Measurements from ENCODE around the gene SYMPK.
A peak's percentile ranks its signal among the peaks of the same experiment; 100 is the strongest.

Gene SYMPK

DNA sequence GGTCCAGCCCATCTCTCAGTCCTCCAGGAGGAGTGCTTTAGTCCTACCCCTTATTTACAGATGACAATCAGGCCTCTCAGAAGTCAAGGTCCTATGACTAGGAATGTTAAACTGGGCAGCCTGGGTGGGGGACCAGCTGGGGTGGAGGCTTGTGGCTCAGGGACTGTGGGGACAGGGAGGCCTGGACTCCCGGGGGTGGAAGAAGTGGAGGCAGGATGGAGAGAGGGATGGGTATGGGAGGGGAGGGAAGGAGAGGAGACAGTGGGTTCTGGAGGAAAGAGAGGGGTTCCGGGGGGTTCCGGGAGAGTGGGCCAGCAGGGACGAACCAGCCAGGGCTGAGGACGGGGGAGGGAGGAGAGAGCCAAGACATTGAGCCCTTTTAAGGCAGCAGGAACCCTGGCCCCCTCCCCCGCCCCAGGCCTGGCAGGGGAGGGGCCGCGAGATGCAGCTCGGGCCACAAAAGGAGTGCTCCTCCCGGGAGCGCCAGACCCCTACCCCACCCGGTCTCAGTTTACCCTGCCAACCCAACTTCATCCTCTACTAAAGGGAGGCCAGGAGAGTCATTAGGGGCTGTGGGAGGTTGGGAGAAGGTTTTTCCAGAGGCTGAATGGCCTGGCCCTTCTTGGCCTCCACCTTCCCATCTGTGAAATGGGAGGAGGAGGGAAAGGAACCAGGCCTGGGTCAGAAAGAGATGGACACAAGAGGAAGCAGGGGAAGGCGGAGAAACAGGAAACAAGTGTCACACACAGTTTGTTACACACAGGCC, 82.3 kb downstream of the SYMPK start:
- DNase-seq: no peak

DNA sequence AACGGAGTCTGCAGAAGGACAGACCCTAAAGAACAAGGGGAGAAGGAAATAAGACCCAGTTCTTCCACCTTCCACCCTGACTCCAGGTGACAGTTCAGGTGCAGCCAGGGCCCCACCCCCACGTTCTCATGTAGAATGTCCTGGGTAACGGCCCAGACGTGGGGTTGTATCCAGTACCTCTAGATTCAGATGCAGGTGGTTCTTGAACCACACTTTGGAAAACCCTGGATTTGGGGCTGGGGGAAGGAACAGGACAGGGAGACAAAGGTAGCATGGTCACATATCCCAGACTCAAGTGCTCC, 82.8 kb downstream of the SYMPK start:
- DNase-seq: no peak

DNA sequence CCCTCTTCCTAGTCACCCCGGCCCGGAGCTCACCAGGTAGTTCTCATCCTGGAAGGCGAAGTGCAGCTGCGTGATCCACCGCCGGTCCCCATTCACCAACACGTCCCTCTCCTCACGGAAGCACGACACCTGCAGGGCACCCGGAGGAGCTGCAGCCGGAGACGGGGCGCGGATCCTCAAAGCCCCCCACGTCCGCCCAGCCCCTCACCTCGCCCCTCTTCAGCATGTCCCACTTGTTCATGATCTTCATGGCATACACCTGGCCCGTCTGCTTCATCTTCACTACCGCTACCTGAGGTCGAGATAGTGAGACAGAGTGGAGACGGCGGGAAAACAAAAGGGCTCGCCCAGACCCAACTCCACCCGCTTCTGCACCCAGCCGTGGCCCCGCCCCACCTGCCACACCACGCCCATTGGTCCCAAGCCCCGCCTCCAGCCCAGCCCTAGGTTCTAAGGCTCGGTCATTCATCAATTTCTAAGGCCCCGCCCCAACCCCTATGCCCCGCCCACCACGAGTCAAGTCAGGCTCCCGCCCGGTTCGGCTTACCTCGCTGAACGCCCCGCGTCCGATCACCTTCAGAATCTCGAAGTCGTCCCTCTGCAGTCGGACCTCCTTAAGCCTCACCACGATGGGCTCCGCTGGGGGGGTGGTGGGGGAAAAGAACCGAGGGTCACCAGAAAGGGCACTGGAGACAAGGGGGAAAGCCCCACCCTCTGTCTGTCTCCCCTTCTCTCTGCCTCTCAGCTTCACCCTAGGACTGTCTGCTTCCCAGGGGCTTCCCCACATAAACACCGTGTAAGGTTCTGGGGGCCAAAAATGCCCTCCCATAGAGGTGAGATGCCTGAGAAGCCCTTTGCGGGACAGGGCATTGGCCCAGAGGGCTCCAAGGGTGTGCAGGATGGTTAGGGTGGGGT, 83.5 kb downstream of the SYMPK start:
- peak; percentile 97 for DNase-seq

DNA sequence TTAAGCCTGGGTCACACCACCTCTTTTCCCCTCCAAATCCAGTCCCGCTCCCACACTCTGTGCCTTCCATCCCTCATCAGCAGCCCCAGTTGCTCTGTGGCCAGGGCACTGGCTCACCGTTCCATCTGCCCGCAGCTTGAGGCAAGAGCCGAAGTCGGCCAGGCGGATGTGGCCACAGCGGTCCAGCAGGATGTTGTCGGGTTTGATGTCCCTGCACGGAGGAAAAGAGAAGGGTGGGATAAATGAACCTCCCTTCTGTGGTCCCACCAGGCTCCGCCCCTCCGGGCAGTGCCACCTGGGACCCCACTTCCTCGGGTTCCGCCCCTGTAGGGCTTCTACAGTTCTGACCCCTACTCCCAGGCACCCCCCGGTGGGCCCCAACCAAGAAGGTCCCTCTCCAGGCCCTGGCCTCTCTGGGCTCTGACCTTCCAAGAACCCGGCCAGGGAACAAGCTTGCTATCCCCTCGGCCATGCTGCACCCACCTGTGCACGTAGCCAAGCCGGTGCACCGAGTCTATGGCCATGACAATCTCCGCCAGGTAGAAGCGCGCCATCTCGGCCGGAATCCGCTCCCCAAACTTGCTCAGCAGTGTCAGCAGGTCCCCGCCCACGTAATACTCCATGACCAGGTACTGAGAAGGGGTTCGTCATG, 84.8 kb downstream of the SYMPK start:
- no peak for DNase-seq

DNA sequence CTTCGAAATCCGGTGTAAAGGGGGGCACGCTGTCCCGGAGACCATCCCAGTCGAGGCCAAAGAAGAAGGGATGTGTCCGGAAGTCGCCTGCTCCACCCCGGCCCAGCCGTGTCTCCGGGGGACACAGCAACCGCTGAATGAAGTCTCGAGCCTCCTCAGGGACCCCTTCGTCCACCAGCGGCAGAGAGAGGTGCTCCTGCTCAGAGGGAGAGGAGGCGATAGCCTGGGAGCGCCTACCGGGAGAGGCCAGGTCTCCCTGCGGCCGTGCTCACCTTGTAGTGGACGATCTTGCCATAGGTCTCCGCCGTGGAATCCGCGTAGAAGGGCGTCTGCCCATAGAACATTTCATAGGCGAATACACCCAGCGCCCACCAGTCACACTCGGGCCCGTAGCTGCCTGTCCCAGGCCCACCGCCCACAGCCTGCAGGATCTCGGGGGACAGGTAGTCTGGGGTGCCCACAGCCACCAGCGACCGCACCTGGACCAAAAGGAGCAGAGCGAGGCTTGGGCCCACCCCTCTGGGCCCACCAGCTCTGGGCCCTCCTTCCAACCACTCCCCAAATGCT, 85.5 kb downstream of the SYMPK start:
- no peak for DNase-seq

DNA sequence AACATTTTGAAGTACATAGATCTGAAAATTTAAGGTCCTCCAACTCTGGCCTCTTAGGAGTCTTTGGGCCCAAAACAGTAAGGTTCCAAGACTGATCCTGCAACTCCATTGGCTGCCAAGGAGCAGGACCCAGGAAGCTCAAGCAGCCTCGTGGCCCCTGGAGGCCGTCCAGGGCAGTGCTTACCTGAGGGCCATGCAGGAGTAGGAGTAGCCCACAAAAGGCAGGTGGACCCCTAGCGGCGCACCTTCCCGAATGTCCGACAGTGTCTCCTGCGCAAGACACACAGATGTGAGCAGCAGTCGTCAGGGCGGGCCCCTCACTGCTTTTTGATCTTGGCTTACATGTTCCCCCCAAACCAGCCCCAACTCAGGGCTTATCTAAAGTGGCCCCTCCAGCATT, 88.2 kb downstream of the SYMPK start:
- DNase-seq: peak; percentile 84

DNA sequence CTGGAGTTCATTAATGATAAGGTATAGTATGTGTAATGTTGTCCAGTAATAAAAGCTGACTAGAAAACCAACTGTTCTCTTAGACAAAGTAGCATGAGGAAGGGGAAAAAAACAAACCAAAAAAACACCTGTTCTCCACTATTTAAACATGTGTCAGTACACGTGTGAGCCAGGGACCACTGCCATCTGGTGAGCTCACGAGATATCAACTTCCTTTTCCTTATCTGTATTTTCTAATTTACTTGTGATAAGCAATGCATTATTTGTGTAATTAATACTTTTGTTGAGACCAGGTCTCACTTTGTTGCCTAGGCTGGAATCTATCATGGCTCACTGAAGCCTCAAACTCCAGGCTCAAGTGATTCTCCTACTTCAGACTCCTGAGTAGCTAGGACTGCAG, 89.6 kb downstream of the SYMPK start:
- DNase-seq: no peak

DNA sequence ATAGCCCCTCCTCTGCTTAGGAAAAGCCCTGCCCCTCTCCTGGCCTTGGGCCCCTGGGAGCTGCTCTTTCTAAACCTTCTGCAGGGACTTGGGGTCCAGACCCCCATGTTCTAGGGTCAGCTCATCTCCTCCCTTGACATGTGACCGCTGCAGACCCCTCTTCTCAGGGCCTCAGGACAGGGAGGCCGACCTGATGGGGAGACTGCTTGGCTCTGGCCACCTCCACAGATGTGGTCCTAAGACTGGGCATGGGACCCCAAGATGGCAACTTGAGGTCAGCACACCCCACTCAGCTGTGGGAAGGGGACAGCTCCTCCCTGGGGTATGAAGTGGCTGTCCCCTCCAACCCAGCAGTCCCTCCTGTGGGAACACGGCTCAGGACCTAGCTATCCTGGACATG, 90.0 kb downstream of the SYMPK start:
- peak; percentile 43 for DNase-seq

DNA sequence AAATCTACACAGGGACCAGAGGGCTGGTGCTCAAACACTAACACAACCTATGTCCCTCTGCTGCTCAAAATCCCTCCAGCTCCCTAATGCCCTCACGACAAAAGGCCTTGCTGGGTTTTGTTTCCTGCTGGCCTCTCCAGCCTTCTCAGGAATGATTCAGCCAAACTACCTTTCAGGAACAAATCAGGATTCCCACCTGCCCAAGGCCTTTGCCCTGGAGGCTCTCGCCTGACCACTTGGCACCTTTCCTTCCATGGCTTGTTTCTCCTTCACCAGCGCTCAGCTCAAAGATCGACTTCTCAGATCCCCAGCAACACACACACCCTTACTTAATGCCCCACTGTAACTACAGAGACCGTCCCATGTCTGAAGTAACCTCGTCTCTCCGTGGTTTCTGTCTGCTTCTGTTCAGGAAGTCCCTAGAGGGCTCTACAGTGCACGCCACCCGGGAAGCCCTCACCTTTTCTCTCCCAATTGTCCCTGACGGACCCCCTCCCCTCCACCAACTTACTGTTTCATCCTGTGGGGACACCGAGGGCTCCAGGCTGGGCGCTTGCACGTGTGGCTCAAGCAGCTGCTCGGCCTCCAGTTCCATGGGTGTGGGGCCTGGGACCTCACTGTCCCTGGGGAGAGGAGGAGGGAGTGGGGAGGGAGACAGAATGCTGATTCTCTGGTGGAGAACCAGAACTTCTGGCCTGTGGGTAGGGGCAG, 90.7 kb downstream of the SYMPK start:
- DNase-seq: peak; percentile 54

DNA sequence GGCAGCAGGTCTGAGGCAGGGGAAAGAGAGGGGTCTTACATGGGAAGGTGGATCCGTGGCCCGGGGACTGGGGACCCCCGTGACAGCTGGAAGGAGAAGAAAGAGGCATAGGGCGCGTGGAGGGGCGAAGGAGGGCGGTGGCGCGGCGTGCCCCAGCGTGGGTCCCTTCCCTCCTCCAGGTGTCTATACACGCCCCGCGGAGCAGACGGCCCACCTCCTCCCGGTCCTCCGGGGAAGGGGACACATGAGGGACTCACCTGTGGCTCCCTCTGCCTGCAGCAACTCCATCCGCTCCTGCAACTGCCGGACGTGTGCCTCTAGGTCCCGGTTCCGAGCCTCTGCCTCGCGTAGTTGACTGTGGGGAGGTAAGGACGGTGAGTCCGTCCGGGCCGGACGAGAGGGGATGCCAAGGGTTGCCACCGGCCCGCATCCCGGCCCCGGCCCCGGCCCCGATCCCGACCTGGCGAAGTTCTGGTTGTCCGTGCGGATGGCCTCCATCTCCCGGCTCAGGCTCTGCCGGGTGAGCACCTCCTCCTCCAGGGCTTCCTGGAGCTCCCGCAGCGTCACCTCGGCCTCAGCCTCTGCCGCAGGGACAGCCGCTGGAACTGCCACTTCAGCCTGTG, 91.5 kb downstream of the SYMPK start:
- peak; percentile 56 for DNase-seq

DNA sequence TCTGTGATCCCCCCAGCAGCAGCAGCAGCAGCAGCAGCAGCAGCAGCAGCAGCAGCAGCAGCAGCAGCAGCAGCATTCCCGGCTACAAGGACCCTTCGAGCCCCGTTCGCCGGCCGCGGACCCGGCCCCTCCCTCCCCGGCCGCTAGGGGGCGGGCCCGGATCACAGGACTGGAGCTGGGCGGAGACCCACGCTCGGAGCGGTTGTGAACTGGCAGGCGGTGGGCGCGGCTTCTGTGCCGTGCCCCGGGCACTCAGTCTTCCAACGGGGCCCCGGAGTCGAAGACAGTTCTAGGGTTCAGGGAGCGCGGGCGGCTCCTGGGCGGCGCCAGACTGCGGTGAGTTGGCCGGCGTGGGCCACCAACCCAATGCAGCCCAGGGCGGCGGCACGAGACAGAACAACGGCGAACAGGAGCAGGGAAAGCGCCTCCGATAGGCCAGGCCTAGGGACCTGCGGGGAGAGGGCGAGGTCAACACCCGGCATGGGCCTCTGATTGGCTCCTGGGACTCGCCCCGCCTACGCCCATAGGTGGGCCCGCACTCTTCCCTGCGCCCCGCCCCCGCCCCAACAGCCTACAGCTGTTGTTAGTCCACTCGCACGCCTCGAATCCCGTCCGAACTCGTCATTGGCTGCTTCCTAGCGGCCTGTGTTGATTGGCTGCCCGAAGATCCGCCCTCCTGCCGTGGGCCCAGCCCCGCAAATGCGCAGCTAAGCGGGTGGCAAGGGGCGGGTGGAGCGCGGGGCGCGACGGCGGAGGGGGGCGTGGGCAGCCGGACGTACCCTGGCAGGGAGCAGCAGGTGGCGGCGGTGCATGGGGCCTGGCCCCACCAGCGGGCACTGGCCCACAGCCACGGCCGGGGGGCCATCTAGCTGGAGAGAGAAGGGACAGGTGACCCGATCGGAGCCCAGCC, 92.5 kb downstream of the SYMPK start:
- DNase-seq: peak; percentile 99

DNA sequence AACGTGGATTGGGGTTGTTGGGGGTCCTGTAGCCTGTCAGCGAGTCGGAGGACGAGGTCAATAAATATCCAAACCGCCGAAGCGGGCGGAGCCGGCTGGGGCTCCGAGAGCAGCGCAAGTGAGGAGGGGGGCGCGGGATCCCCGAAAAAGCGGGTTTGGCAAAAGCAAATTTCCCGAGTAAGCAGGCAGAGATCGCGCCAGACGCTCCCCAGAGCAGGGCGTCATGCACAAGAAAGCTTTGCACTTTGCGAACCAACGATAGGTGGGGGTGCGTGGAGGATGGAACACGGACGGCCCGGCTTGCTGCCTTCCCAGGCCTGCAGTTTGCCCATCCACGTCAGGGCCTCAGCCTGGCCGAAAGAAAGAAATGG, 93.1 kb downstream of the SYMPK start:
- DNase-seq: no peak

DNA sequence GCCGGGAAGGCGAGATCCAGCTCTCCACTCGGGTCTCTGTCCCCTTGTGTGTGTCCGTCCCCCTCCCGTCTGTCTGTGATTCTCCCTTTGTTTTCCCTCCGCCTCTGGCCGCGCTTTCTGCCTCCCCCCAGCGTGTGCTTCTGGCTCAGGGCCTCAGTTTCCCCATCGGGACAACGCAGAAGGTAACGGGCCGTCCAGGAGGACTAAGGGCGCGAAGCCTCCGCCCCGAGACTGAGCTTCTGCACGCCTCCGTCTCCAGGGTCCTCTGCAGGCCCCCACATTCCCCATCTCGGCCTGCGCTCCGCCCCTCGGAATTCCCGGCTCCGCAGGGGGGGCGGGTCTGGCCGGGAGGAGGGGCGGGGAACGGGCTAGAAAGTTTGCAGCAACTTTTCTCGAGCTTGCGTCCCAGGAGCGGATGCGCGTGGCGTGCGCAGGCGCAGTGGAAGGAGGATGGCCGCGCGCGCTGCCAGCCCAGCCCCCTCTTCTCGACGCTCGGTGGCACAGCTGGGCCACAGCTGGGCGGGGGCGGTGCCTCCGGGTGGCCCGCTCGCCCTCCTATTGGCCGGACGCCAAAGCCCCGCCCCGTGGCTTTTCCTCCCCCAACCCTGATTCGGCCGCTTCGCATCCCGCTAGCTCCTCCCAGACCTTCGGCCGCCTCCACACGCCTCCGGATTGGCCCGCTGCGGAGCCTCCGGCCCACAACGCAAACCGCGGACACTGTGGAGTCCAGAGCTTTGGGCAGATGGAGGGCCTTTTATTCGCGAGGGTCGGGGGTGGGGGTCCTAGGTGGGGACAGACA, 93.8 kb downstream of the SYMPK start, which contains the start of gene SIX5:
SIX5 (minus strand) TSS at position 269 of the 799 bp plus-strand sequence. CDS start 408 bp downstream, outside the sequence.
- peak; percentile 99 for DNase-seq

DNA sequence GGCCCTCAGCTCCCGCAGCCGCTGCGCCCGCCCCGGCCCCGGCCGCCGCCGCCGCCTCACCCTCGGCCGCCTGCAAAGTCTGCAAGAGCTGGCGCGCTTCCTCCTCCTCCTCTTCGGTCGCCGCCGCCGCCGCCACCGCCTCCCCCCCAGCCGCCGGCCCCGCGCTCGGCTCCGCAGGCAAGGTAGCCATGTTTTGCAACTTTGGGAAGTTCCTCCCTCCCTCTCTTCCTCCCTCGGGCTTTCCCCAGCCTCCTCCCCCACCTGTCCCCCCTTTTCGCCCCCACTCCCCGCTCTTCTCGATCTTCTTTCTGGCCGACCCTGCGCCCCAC, 94.3 kb downstream of the SYMPK start:
- DNase-seq: peak; percentile 77

DNA sequence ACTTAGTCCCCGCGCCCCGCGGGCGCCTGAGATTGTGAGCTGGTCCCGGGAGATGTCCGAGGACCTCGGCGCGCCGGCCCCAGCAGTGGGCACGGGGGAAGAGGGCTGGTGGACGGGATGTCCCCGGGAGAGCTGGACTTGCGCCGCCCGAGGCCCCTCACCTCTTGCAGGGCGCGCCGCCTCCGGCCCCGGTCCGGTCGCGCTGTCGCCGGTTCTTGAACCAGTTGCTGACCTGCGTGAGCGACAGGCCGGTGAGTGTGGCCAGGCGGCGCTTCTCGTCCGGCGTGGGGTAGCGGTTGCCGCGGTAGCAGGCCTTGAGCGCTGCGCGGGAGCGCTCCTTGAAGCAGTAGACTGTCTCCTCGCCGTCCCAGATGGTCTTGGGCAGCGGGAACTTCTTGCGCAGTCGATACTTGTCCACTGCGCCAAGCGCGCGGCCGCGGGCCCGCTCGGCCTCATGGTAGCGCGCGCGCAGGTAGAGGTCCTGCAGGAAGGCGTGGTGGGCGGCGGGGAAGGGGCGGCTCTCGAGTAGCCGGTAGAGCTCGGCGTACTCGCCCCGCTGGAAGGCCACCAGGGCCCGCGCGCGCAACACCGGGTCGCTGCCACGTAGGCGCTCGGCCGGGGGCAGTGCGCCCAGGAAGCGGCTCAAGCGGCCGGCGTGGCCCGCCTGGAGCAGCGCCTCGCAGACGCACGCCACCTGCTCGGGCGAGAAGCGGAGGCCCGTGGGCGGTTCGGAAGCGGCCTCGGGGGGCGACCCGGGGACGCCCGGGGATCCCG, 94.9 kb downstream of the SYMPK start:
- peak; percentile 88 for DNase-seq

DNA sequence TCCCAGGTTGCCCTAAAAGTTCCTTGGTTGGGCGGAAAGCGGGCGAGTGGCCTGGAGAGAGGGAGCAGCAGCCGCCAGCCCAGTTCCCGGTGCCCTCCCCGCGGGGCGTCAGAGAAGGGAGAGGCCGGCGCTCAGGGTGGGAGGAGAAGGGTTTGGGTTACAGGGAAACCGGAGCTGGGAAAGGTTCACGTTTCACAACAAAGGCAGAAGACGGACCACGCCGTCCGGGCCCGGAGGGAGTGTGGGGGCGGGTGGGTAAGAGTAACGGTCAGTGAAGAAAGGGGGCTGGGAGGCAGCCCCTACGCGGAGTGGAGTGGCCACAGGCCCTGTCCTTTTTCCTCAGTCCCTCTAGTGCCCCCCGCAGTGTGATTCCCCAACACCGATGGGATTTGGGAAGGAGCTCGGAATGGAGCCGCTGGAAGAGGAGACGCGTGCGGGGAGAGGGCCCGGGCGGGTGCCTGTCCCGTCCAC, 95.5 kb downstream of the SYMPK start:
- DNase-seq: peak; percentile 91

DNA sequence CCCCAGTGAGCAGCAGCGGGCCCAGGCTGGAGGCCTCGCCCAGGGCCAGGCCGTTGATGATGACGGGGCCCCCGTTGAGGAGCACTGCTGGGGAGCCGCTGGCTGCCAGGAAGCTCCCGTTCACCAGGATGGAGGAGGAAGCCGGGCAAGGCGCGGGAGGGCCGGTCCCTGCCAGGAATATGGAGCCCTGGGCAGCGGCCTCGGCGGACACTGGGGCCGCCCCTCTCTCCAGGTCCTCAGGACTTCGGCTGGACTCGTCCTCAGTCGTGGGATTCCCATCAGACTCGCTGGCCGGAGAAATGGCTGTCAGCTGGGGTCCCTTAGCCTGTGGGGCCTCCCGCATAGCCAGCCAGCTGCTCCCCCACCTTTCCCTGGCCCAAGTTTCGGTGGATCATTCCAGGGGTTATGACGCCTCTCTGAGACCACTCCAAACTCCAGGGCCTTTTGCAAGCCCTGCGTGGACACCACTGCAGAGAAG, 96.0 kb downstream of the SYMPK start:
- DNase-seq: no peak

DNA sequence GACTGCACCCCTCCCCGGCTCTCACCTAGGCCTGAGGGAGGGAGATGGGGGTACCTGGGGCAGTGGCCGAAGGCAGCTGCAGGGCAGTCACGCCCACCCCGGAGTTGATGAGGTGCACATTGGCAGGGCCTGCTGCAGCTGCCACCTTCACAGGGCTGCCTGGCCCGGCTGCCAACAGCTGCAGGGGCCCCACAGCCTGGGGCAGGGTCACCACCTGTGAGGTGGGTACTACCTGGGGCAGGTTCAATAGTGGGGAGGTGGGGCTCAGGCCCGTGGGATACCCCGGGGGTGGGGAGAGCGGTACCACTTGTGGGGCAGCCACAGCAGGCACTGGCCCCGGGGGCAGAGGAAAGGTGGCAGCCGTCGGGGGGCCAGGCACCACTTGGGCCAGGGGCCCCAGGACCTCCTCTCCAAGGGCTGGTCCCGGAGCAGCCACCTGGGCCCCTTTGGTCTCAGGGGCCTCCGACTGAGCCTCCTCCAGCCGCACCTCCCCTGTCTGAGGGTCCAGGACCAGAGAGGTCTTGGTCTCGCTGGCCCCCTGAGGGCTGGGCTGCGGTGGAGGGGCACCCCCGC, 96.6 kb downstream of the SYMPK start:
- DNase-seq: peak; percentile 47

Measured in islet precursor cell (in vitro differentiated cells).